ENCODE data around the gene CLK1.
A peak's percentile ranks its signal among the peaks of the same experiment; 100 is the strongest.
"Not testable (repeated sequence)": the region's sequence is repeated elsewhere in the genome, so short reads cannot be mapped to it uniquely, and the experiment has no call there.

The CLK1 gene

DNA sequence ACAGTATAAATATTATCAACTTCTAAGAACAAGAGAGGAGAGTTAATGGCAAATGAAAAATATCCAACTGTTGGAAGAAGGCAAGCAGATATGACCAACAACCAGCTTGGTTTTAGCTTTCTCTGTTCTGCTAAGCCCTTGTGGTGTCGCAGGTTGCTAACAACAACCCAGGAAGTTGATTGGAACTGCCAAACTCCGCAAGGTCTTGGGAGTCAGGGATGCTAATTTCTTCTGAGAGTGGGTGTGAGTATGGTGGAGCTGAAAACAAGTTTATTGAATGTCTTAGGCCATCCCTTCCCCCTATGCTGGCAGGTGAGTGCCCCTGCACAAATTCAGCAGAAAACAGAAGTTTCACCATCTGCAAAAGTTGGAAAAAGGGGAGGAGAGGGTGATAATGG is 35.2 kb downstream of the CLK1 start:
- no peak overlapping the region for H3K9ac ChIP-seq (ENCODE audit: low read depth in 1 of 2, low read length in 2 of 2)
- no peaks in the 10 kb centered on the region for H3K27me3 ChIP-seq (ENCODE audit: control insufficient read depth in 1 of 2, insufficient read depth in 2 of 2, low read length in 2 of 2)
- no peak overlapping the region for H3K4me3 ChIP-seq (ENCODE audit: low read depth in 1 of 2, low read length in 2 of 2)
- no peaks in the 10 kb centered on the region for H3K4me1 ChIP-seq (ENCODE audit: control insufficient read depth in 1 of 2, insufficient read depth in 2 of 2, low read length in 2 of 2)
- no peak overlapping the region for H3K27ac ChIP-seq (ENCODE audit: low read depth, low read length)
- H3K9me3 ChIP-seq (ENCODE audit: control insufficient read depth in 1 of 2, low read length in 2 of 2): no peaks in the 10 kb centered on the region
- no peaks in the 10 kb centered on the region for H3K36me3 ChIP-seq (ENCODE audit: control insufficient read depth in 1 of 2, insufficient read depth in 2 of 2, low read length in 2 of 2)

DNA sequence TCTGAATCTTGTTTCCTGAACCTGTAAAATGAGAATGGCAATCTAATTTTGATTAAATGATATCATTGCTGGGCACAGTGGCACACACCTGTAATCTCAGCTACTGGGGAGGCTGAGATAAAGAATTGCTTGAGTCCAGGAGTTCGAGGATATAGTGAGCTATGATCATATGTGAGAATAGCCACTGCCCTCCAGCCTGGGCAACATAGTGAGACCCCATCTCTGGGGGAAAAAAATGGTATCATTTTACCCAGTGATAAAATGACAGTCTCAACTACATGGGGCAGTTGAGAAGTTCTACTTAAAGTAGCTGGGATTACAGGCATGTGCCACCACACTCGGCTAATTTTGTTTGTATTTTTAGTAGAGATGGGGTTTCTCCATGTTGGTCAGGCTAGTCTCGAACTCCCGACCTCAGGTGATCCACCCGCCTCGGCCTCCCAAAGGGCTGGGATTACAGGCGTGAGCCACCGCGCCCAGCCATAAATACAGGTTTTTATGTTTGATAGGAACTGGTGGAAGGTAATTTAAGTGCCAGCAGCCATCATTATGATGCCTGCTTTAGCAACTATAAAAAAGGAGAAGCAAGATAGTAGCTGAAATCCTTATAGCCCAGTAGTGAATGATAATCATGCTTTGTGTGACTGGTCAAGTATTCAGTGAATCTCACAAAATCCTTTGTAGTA is 35.7 kb downstream of the CLK1 start:
- Histone ChIP-seq H3K4me1 (ENCODE audit: control insufficient read depth in 1 of 2, insufficient read depth in 2 of 2, low read length in 2 of 2) (no peaks in the 10 kb centered on the region), H3K9me3 (ENCODE audit: control insufficient read depth in 1 of 2, low read length in 2 of 2) (no peaks in the 10 kb centered on the region), H3K27me3 (ENCODE audit: control insufficient read depth in 1 of 2, insufficient read depth in 2 of 2, low read length in 2 of 2) (no peaks in the 10 kb centered on the region), H3K4me3 (ENCODE audit: low read depth in 1 of 2, low read length in 2 of 2) (no peak overlapping the region), H3K36me3 (ENCODE audit: control insufficient read depth in 1 of 2, insufficient read depth in 2 of 2, low read length in 2 of 2) (no peaks in the 10 kb centered on the region), H3K27ac (ENCODE audit: low read depth, low read length) (no peak overlapping the region), H3K9ac (ENCODE audit: low read depth in 1 of 2, low read length in 2 of 2) (no peak overlapping the region)

- Histone ChIP-seq H3K27me3 (ENCODE audit: control insufficient read depth in 1 of 2, insufficient read depth in 2 of 2, low read length in 2 of 2) (no peaks in the 10 kb centered on the region), H3K36me3 (ENCODE audit: control insufficient read depth in 1 of 2, insufficient read depth in 2 of 2, low read length in 2 of 2) (no peaks in the 10 kb centered on the region), H3K9me3 (ENCODE audit: control insufficient read depth in 1 of 2, low read length in 2 of 2) (no peaks in the 10 kb centered on the region), H3K27ac (ENCODE audit: low read depth, low read length) (no peak overlapping the region), H3K4me1 (ENCODE audit: control insufficient read depth in 1 of 2, insufficient read depth in 2 of 2, low read length in 2 of 2) (no peaks in the 10 kb centered on the region), H3K4me3 (ENCODE audit: low read depth in 1 of 2, low read length in 2 of 2) (no peak overlapping the region), H3K9ac (ENCODE audit: low read depth in 1 of 2, low read length in 2 of 2) (no peak overlapping the region)
These were observed 36.4 kb downstream of the CLK1 start for GRCh38 chr2:200828104-200828503.

DNA sequence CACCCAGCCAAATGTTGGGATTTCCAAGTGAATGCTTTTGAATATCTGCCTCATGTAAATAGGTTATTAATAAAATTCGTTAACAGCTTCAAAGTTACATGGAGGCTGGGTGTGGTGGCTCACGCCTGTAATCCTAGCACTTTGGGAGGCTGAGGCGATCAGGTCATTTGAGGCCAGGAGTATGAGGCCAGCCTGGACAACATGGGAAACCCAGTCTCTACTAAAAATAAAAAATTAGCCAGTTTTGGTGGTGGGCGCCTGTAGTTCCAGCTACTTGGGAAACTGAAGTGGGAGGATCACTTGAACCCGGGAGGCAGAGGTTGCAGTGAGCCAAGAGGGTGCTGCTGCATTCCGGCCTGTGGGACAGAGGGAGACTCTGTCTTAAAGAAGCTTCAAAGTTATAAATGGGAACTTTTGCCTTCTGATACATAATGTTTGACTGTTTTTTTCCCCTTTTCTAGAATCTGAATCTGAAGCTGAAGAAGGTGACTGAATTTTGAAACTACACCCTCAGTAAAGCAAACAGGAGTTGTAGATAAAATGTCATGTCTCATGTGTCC is 42.7 kb downstream of the CLK1 start:
- Histone ChIP-seq H3K4me3 (ENCODE audit: low read depth in 1 of 2, low read length in 2 of 2) (no peak overlapping the region), H3K9ac (ENCODE audit: low read depth in 1 of 2, low read length in 2 of 2) (no peak overlapping the region), H3K27ac (ENCODE audit: low read depth, low read length) (no peak overlapping the region), H3K36me3 (ENCODE audit: control insufficient read depth in 1 of 2, insufficient read depth in 2 of 2, low read length in 2 of 2) (peaks cover 38 to 53% of the 10 kb centered on the region in 2 donors), H3K27me3 (ENCODE audit: control insufficient read depth in 1 of 2, insufficient read depth in 2 of 2, low read length in 2 of 2) (no peaks in the 10 kb centered on the region), H3K4me1 (ENCODE audit: control insufficient read depth in 1 of 2, insufficient read depth in 2 of 2, low read length in 2 of 2) (no peaks in the 10 kb centered on the region), H3K9me3 (ENCODE audit: control insufficient read depth in 1 of 2, low read length in 2 of 2) (no peaks in the 10 kb centered on the region)

- no peaks in the 10 kb centered on the region for H3K27me3 ChIP-seq (ENCODE audit: control insufficient read depth in 1 of 2, insufficient read depth in 2 of 2, low read length in 2 of 2)
- no peak overlapping the region for H3K27ac ChIP-seq (ENCODE audit: low read depth, low read length)
- H3K4me3 ChIP-seq (ENCODE audit: low read depth in 1 of 2, low read length in 2 of 2): no peak overlapping the region
- H3K4me1 ChIP-seq (ENCODE audit: control insufficient read depth in 1 of 2, insufficient read depth in 2 of 2, low read length in 2 of 2): no peaks in the 10 kb centered on the region
- H3K9ac ChIP-seq (ENCODE audit: low read depth in 1 of 2, low read length in 2 of 2): no peak overlapping the region
- H3K36me3 ChIP-seq (ENCODE audit: control insufficient read depth in 1 of 2, insufficient read depth in 2 of 2, low read length in 2 of 2): peaks cover 48 to 63% of the 10 kb centered on the region in 2 donors
- no peaks in the 10 kb centered on the region for H3K9me3 ChIP-seq (ENCODE audit: control insufficient read depth in 1 of 2, low read length in 2 of 2)
These were observed 43.8 kb downstream of the CLK1 start for GRCh38 chr2:200820573-200821234.

- not testable (repeated sequence) for H3K4me1 ChIP-seq (ENCODE audit: control insufficient read depth in 1 of 2, insufficient read depth in 2 of 2, low read length in 2 of 2); H3K9me3 ChIP-seq (ENCODE audit: control insufficient read depth in 1 of 2, low read length in 2 of 2); H3K9ac ChIP-seq (ENCODE audit: low read depth in 1 of 2, low read length in 2 of 2); H3K27me3 ChIP-seq (ENCODE audit: control insufficient read depth in 1 of 2, insufficient read depth in 2 of 2, low read length in 2 of 2); H3K27ac ChIP-seq (ENCODE audit: low read depth, low read length); H3K4me3 ChIP-seq (ENCODE audit: low read depth in 1 of 2, low read length in 2 of 2)
- H3K36me3 ChIP-seq (ENCODE audit: control insufficient read depth in 1 of 2, insufficient read depth in 2 of 2, low read length in 2 of 2): peaks cover 64 to 83% of the 10 kb centered on the region in 2 donors
These were observed 45.7 kb downstream of the CLK1 start for GRCh38 chr2:200818732-200819131.

DNA sequence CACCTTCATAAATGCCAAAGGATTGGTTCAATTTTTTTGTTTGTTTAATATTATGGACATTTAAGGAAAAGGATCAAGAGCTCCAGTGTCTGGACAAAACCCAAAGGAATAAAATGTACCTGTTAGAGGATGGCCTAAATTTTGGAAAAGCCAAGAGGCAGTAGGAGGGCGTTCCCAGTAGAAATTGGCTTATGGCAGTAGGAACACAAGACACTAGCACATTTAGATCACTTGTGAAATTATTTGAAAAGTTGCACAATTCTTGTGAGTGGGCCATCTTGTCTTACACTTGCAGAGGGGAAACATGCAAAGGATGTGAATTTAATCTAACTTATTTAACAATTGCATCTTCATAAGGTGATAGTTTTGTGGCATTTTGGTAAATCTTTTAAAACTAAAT is 49.5 kb downstream of the CLK1 start:
- no peak overlapping the region for H3K9ac ChIP-seq (ENCODE audit: low read depth in 1 of 2, low read length in 2 of 2)
- H3K27ac ChIP-seq (ENCODE audit: low read depth, low read length): no peak overlapping the region
- peaks cover 51 to 64% of the 10 kb centered on the region in 2 donors for H3K36me3 ChIP-seq (ENCODE audit: control insufficient read depth in 1 of 2, insufficient read depth in 2 of 2, low read length in 2 of 2)

GRCh38 chr2:200814276-200814815 is 50.1 kb downstream of the CLK1 start:
- H3K36me3 ChIP-seq (ENCODE audit: control insufficient read depth in 1 of 2, insufficient read depth in 2 of 2, low read length in 2 of 2): peaks cover 47 to 58% of the 10 kb centered on the region in 2 donors
- H3K4me1 ChIP-seq (ENCODE audit: control insufficient read depth in 1 of 2, insufficient read depth in 2 of 2, low read length in 2 of 2): peaks cover 29 to 31% of the 10 kb centered on the region in 2 donors
- no peak overlapping the region for H3K27ac ChIP-seq (ENCODE audit: low read depth, low read length)
- H3K9ac ChIP-seq (ENCODE audit: low read depth in 1 of 2, low read length in 2 of 2): no peak overlapping the region
- H3K9me3 ChIP-seq (ENCODE audit: control insufficient read depth in 1 of 2, low read length in 2 of 2): no peaks in the 10 kb centered on the region
- H3K4me3 ChIP-seq (ENCODE audit: low read depth in 1 of 2, low read length in 2 of 2): no peak overlapping the region
- no peaks in the 10 kb centered on the region for H3K27me3 ChIP-seq (ENCODE audit: control insufficient read depth in 1 of 2, insufficient read depth in 2 of 2, low read length in 2 of 2)

More for the DNA sequence above, 49.5 kb downstream of the CLK1 start:
- Histone ChIP-seq H3K4me1 (ENCODE audit: control insufficient read depth in 1 of 2, insufficient read depth in 2 of 2, low read length in 2 of 2) (peaks cover 29 to 31% of the 10 kb centered on the region in 2 donors), H3K4me3 (ENCODE audit: low read depth in 1 of 2, low read length in 2 of 2) (no peak overlapping the region), H3K27me3 (ENCODE audit: control insufficient read depth in 1 of 2, insufficient read depth in 2 of 2, low read length in 2 of 2) (no peaks in the 10 kb centered on the region), H3K9me3 (ENCODE audit: control insufficient read depth in 1 of 2, low read length in 2 of 2) (no peaks in the 10 kb centered on the region)

DNA sequence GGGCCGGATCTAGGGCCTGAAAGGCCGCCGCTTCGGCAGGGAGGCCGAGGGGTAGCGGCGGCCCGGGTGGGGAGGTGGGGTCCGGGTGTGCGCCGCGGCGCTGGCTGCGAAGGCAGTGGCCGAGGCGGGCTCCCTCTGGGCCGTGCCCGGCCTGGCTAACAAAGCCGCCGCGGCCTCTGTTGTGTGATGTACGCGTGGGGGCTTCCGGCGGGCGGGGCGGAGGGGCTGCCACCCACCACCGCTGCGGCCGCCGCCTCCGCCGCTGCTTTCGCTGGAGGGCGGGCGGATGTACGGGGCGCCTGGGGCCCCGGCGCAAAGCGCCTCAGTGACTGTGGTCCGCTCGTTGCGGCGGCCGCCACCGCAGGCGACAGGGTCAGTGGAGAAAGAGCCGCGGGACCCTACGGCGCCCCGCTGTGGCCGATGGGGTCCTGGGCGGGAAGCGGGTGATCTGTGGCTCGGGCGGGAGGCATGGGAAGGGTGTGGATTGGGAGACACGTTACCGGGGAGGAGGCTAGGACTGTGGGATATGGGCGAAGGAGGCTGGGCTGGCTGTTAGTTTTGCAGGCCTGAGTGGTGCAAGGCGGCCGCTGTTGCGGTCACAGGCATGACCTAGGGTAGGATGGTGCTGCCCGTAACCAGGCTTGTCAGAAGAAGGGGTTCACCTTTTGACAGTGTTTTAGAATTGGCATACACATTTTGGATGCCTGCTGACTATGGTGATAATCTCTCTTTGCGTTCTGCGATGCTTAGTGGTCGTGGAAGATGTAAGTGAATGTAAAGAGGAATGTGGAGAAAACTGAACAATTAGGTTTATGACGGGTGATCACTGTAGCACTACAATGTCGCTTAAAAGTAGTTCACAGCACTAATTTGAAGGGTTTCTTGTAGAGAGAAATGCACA is 52.1 kb downstream of the CLK1 start:
- Histone ChIP-seq H3K9ac (ENCODE audit: low read depth in 1 of 2, low read length in 2 of 2) (peak overlapping the region; percentile 82 to 93), H3K4me3 (ENCODE audit: low read depth in 1 of 2, low read length in 2 of 2) (peak overlapping the region; percentile 72 to 96), H3K4me1 (ENCODE audit: control insufficient read depth in 1 of 2, insufficient read depth in 2 of 2, low read length in 2 of 2) (peaks cover 29 to 31% of the 10 kb centered on the region in 2 donors), H3K9me3 (ENCODE audit: control insufficient read depth in 1 of 2, low read length in 2 of 2) (no peaks in the 10 kb centered on the region), H3K36me3 (ENCODE audit: control insufficient read depth in 1 of 2, insufficient read depth in 2 of 2, low read length in 2 of 2) (peaks cover 31 to 39% of the 10 kb centered on the region in 2 donors), H3K27me3 (ENCODE audit: control insufficient read depth in 1 of 2, insufficient read depth in 2 of 2, low read length in 2 of 2) (no peaks in the 10 kb centered on the region), H3K27ac (ENCODE audit: low read depth, low read length) (peak overlapping the region; percentile 99)

All from duodenal mucosa (tissue), 2 donors.